DMS 273 treated with DMSO at 0.1 percent for 48 hours (cell line): ENCODE results near the gene PSMD7.
"Not testable (repeated sequence)": the region's sequence is repeated elsewhere in the genome, so short reads cannot be mapped to it uniquely, and the experiment has no call there.

Source experiments
- DNase-seq: peaks from one replicate; lab custom pipeline; 2025; lab: John Stamatoyannopoulos, UW

PSMD7 gene

GRCh38 chr16:74297145-74297665 is 591 bp downstream of the PSMD7 start:
- DNase-seq: no peak

- no peak for DNase-seq
Measured at GRCh38 chr16:74298104-74298503, 1.5 kb downstream of the PSMD7 start.

- no peak for DNase-seq
Measured at GRCh38 chr16:74302341-74302740, 5.7 kb downstream of the PSMD7 start.

GRCh38 chr16:74304164-74304834 is 7.7 kb downstream of the PSMD7 start:
- no peak for DNase-seq

GRCh38 chr16:74304835-74305176 is 8.2 kb downstream of the PSMD7 start:
- DNase-seq: no peak

- no peak for DNase-seq
Measured at GRCh38 chr16:74305281-74305680, 8.7 kb downstream of the PSMD7 start.

- DNase-seq: no peak
Measured at GRCh38 chr16:74305978-74306784, 9.6 kb downstream of the PSMD7 start.

GRCh38 chr16:74307383-74307782 is 10.8 kb downstream of the PSMD7 start:
- no peak for DNase-seq

- peak; percentile 12 for DNase-seq
Measured at GRCh38 chr16:74309789-74310781, 13.5 kb downstream of the PSMD7 start.

GRCh38 chr16:74315059-74315458 is 18.4 kb downstream of the PSMD7 start:
- DNase-seq: no peak

GRCh38 chr16:74320707-74321106 is 24.1 kb downstream of the PSMD7 start:
- DNase-seq: no peak

GRCh38 chr16:74321356-74321755 is 24.7 kb downstream of the PSMD7 start:
- DNase-seq: no peak

GRCh38 chr16:74322301-74322710 is 25.7 kb downstream of the PSMD7 start:
- no peak for DNase-seq

GRCh38 chr16:74324777-74325176 is 28.2 kb downstream of the PSMD7 start:
- DNase-seq: not testable (repeated sequence)

GRCh38 chr16:74325641-74326040 is 29.0 kb downstream of the PSMD7 start:
- DNase-seq: no peak

- DNase-seq: not testable (repeated sequence)
Measured at GRCh38 chr16:74328346-74328745, 31.7 kb downstream of the PSMD7 start.

GRCh38 chr16:74332469-74332868 is 35.9 kb downstream of the PSMD7 start:
- not testable (repeated sequence) for DNase-seq

- DNase-seq: not testable (repeated sequence)
Measured at GRCh38 chr16:74337506-74337905, 40.9 kb downstream of the PSMD7 start.

GRCh38 chr16:74339226-74339625 is 42.6 kb downstream of the PSMD7 start:
- not testable (repeated sequence) for DNase-seq

- DNase-seq: not testable (repeated sequence)
Measured at GRCh38 chr16:74353038-74353437, 56.4 kb downstream of the PSMD7 start.
